HepG2 (cell line): ENCODE data around the gene TNFAIP2. TPM values are rescaled to one million over a fixed set of nuclear protein-coding genes. Genes with fewer than 3 reads are reported as not detected.

Source experiments
- BCL6 ChIP-seq: IDR thresholded peaks from 2 replicates; pipeline ENCODE4 v1.6.1; 2016; ENCODE audit warnings: missing genetic modification reagents, missing compliant biosample characterization
- ZNF550 ChIP-seq: sonication (generic); formaldehyde crosslinking; IDR thresholded peaks from 2 replicates; pipeline ENCODE4 v1.4.0; 2020; ENCODE audit warnings: mild to moderate bottlenecking, missing genetic modification reagents, borderline replicate concordance
- ZNF646 ChIP-seq: sonication (generic); formaldehyde crosslinking; IDR thresholded peaks from 2 replicates; pipeline ENCODE4 v1.9.0; 2021; ENCODE audit warnings: mild to moderate bottlenecking, missing genetic modification reagents
- polyA plus RNA-seq, 8 experiments: library from polyadenylated mRNA; depleted of rRNA in 3 of 8; stranded (reverse) in 7 of 8; unstranded in 1 of 8; fragments of >200 nt; fragmentation: Illumina TruSeq in 4 of 8; extraction: Trizol in 4 of 8; gene quantifications; 2 replicates each; pipeline versions ENCODE4 v1.2.1 to v1.2.3, GENCODE V29; 2011 to 2016; ENCODE audit warnings: low read depth in 4 of 8, missing spikeins in 1 of 8, mixed read lengths in 1 of 8; ENCODE audit not compliant: insufficient read depth in 1 of 8
- total RNA-seq, 5 experiments: library from RNA; depleted of rRNA; stranded (reverse); fragments of >200 nt; fragmentation: Illumina TruSeq; extraction: Trizol; gene quantifications; 2 replicates each; pipeline ENCODE4 v1.2.3, GENCODE V29; 2016; ENCODE audit warnings: low read depth in 1 of 5

TNFAIP2 gene
- total and polyA plus RNA-seq, 2 of the 13 experiments (the other 11 are each of a cell fraction or from before 2014, with no cell fraction given), result 0.46 to 1.5 TPM

DNA sequence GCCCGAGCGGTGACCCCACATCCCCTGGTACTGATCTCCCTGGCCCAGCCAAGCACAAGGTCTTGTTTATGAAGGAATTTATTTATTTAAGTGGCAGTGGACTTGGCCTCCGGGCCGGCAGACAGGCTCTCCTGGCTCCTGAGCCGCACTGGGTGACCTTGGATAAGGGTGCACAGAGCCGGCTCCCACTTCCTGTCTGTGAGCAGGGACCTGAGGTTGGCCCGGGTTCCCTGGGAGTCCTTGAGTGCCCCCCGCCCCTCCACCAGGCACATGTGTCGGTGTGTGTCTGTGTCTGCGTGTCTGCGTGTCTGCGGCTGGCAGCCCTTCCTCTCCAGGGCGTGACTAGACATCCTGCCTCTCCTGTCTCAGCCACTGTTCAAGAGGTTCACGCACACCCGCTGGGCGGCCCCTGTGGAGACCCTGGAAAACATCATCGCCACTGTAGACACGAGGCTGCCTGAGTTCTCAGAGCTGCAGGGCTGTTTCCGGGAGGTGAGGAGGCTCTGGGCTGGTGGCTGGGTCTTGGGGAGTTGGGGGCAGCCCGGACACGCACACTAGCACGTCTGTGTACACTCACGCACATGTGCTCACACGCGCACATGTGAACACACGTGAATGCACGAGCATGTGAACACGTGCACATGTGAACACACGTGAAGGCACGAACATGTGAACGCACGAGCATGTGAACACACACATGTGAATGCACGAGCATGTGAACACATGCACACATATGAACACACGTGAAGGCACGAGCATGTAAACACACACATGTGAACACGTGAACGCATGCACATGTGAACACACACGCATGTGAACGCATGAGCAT is 9.3 kb downstream of the TNFAIP2 start (continued):
- TF ChIP-seq ZNF646 (CRISPR knock-in tag) (no peak), ZNF550 (CRISPR knock-in tag) (no peak), BCL6 (CRISPR knock-in tag) (peak; percentile 88)
